Activated CD8-positive, alpha-beta T cell treated with anti-CD3 and anti-CD28 coated beads, Interleukin-2, amount 10 ng/mL, durations not matched to agents 7 days and 5 days (primary cell): ENCODE results near the gene RAB27A. TPM values are rescaled to one million over a fixed set of nuclear protein-coding genes. Genes with fewer than 3 reads are reported as not detected.

Experiments used
- ATAC-seq: fragments of 150-1000 bp; cut with Tn5 transposase; one replicate; pipeline ENCODE4 v1.10.0; 2021; ENCODE audit warnings: moderate library complexity
- CTCF ChIA-PET: fragments of 350-600 bp; sonication (Branson Sonifier 250); formaldehyde crosslinking; loops from one replicate; lab custom pipeline; 2021; ENCODE audit warnings: antibody characterized with exemption; lab: Charles Lee
- POLR2A ChIA-PET: fragments of 350-600 bp; sonication (Branson Sonifier 250); formaldehyde crosslinking; loops from one replicate; lab custom pipeline; 2021; ENCODE audit warnings: antibody characterized with exemption; lab: Charles Lee
- DNase-seq: peaks from one replicate; pipeline ENCODE4 v3.0.0-alpha.2; 2020
- H3K27ac Mint-ChIP-seq: one replicate; pipeline ENCODE4 v1.8.0; 2021; ENCODE audit warnings: mild to moderate bottlenecking, mixed read lengths
- H3K27me3 Mint-ChIP-seq: one replicate; pipeline ENCODE4 v1.8.0; 2021; ENCODE audit warnings: low read depth, mixed read lengths
- H3K36me3 Mint-ChIP-seq: one replicate; pipeline ENCODE4 v1.8.0; 2021; ENCODE audit warnings: low read depth, mixed read lengths
- H3K4me1 Mint-ChIP-seq: one replicate; pipeline ENCODE4 v1.8.0; 2021; ENCODE audit warnings: low read depth, mixed read lengths
- H3K4me3 Mint-ChIP-seq: one replicate; pipeline ENCODE4 v1.8.0; 2021; ENCODE audit warnings: mild to moderate bottlenecking, mixed read lengths
- H3K9me3 Mint-ChIP-seq: one replicate; pipeline ENCODE4 v1.8.0; 2022; ENCODE audit warnings: mixed read lengths; ENCODE audit not compliant: insufficient read depth
- total RNA-seq, 2 experiments: library from RNA; stranded (reverse); gene quantifications; one replicate each; pipeline ENCODE4 v1.2.3, GENCODE V29; 2021

The RAB27A gene
- total RNA-seq, 2 experiments from 2014 or later: 102 to 105 TPM

GRCh38 chr15:55221090-55222011 is 68.3 kb downstream of the RAB27A start:
- H3K27me3 Mint-ChIP-seq: no peaks in the 10 kb centered on the region
- peak; percentile 66 for ATAC-seq
- peaks cover 89% of the 10 kb centered on the region for H3K4me1 Mint-ChIP-seq
- POLR2A ChIA-PET: interaction anchor here (0.6 to 2.4 kb wide), 12 partner anchors 10 to 98 kb away, joined by 3 to 12 read pairs (median 4); partner anchors contain the start of genes PIGB, PIGBOS1 and RSL24D1
- peaks cover 72% of the 10 kb centered on the region for H3K36me3 Mint-ChIP-seq
- peak; percentile 65 for DNase-seq
- no peaks in the 10 kb centered on the region for H3K9me3 Mint-ChIP-seq
- CTCF ChIA-PET: interaction anchor here (1.0 to 8.8 kb wide), 10 partner anchors 10 to 218 kb away, joined by 3 to 77 read pairs (median 6); no protein-coding TSS in a partner anchor
- H3K27ac Mint-ChIP-seq: peak overlapping the region; percentile 96
- peak overlapping the region; percentile 65 for H3K4me3 Mint-ChIP-seq

GRCh38 chr15:55220606-55221005 is 69.0 kb downstream of the RAB27A start:
- POLR2A ChIA-PET: interaction anchor here (0.6 to 2.4 kb wide), 6 partner anchors 9 to 98 kb away, joined by 3 to 12 read pairs (median 4); partner anchors contain the start of genes PIGB, PIGBOS1 and RSL24D1
- DNase-seq: no peak
- no peaks in the 10 kb centered on the region for H3K9me3 Mint-ChIP-seq
- H3K4me1 Mint-ChIP-seq: peaks cover 82% of the 10 kb centered on the region
- H3K27ac Mint-ChIP-seq: peak overlapping the region; percentile 96
- CTCF ChIA-PET: interaction anchor here (1.0 to 8.8 kb wide), 8 partner anchors 11 to 219 kb away, joined by 3 to 77 read pairs (median 6); no protein-coding TSS in a partner anchor
- peaks cover 67% of the 10 kb centered on the region for H3K36me3 Mint-ChIP-seq
- H3K4me3 Mint-ChIP-seq: peak overlapping the region; percentile 65
- H3K27me3 Mint-ChIP-seq: no peaks in the 10 kb centered on the region
- no peak for ATAC-seq

GRCh38 chr15:55218056-55218455 is 71.6 kb downstream of the RAB27A start:
- Mint-ChIP-seq H3K4me1 (peaks cover 58% of the 10 kb centered on the region), H3K36me3 (peaks cover 58% of the 10 kb centered on the region), H3K4me3 (no peak overlapping the region), H3K27me3 (no peaks in the 10 kb centered on the region), H3K27ac (peak overlapping the region; percentile 44), H3K9me3 (no peaks in the 10 kb centered on the region)
- ChIA-PET CTCF (interaction anchor here (0.7 to 8.8 kb wide), 23 partner anchors 9 to 221 kb away, joined by 3 to 77 read pairs (median 5); partner anchors contain the start of genes CCPG1, PIERCE2, PIGB and PIGBOS1), POLR2A (interaction anchor here (0.5 to 1.4 kb wide), 3 partner anchors 21 to 70 kb away, joined by 3 to 8 read pairs (median 6); partner anchors contain the start of gene RSL24D1)
- ATAC-seq (no peak), DNase-seq (no peak)

- DNase-seq (no peak), ATAC-seq (no peak)
- no peak overlapping the region for H3K27ac Mint-ChIP-seq
- H3K4me1 Mint-ChIP-seq: no peaks in the 10 kb centered on the region
- H3K4me3 Mint-ChIP-seq: no peak overlapping the region
- POLR2A ChIA-PET: no interaction called here
- peaks cover 29% of the 10 kb centered on the region for H3K36me3 Mint-ChIP-seq
- peaks cover under 1% of the 10 kb centered on the region for H3K9me3 Mint-ChIP-seq
- no peaks in the 10 kb centered on the region for H3K27me3 Mint-ChIP-seq
- CTCF ChIA-PET: no interaction called here
Observed at GRCh38 chr15:55204464-55204863, 85.1 kb downstream of the RAB27A start.

- ATAC-seq: no peak
- H3K27ac Mint-ChIP-seq: no peak overlapping the region
- no peaks in the 10 kb centered on the region for H3K27me3 Mint-ChIP-seq
- H3K4me3 Mint-ChIP-seq: no peak overlapping the region
- peaks cover 10% of the 10 kb centered on the region for H3K9me3 Mint-ChIP-seq
- CTCF ChIA-PET: no interaction called here
- DNase-seq: no peak
- POLR2A ChIA-PET: no interaction called here
- H3K4me1 Mint-ChIP-seq: no peaks in the 10 kb centered on the region
- peaks cover 38% of the 10 kb centered on the region for H3K36me3 Mint-ChIP-seq
Observed at GRCh38 chr15:55202206-55202605, 87.4 kb downstream of the RAB27A start.

- DNase-seq: no peak
- no peak overlapping the region for H3K4me3 Mint-ChIP-seq
- no peak for ATAC-seq
- no peak overlapping the region for H3K27ac Mint-ChIP-seq
- ChIA-PET POLR2A (no interaction called here), CTCF (no interaction called here)
- no peaks in the 10 kb centered on the region for H3K27me3 Mint-ChIP-seq
- H3K9me3 Mint-ChIP-seq: peaks cover 10% of the 10 kb centered on the region
- no peaks in the 10 kb centered on the region for H3K4me1 Mint-ChIP-seq
- peaks cover 25% of the 10 kb centered on the region for H3K36me3 Mint-ChIP-seq
Observed at GRCh38 chr15:55198706-55199105, 90.9 kb downstream of the RAB27A start.

GRCh38 chr15:55197719-55198118 is 91.9 kb downstream of the RAB27A start:
- ChIA-PET CTCF (interaction anchor here (0.7 to 2.2 kb wide), 9 partner anchors 10 to 120 kb away, joined by 3 to 12 read pairs (median 4); no protein-coding TSS in a partner anchor), POLR2A (interaction anchor here (1.7 to 2.4 kb wide), 4 partner anchors 10 to 121 kb away, joined by 7 to 17 read pairs (median 10); partner anchors contain the start of genes PIGB and PIGBOS1)
- no peak overlapping the region for H3K4me3 Mint-ChIP-seq
- H3K27ac Mint-ChIP-seq: no peak overlapping the region
- peaks cover 10% of the 10 kb centered on the region for H3K9me3 Mint-ChIP-seq
- H3K27me3 Mint-ChIP-seq: no peaks in the 10 kb centered on the region
- H3K4me1 Mint-ChIP-seq: peaks cover 7% of the 10 kb centered on the region
- H3K36me3 Mint-ChIP-seq: peaks cover 26% of the 10 kb centered on the region
- no peak for DNase-seq
- ATAC-seq: no peak

GRCh38 chr15:55197362-55197705 is 92.3 kb downstream of the RAB27A start:
- CTCF ChIA-PET: interaction anchor here (0.7 to 2.2 kb wide), 15 partner anchors 10 to 238 kb away, joined by 3 to 12 read pairs (median 4); partner anchors contain the start of genes CCPG1 and PIERCE2
- H3K36me3 Mint-ChIP-seq: peaks cover 30% of the 10 kb centered on the region

GRCh38 chr15:55196458-55197361 is 92.9 kb downstream of the RAB27A start, which contains the start of gene RSL24D1:
Gene RSL24D1 (minus strand): TSS chr15:55196941. CDS start chr15:55196890, 51 bp downstream.
- POLR2A ChIA-PET: interaction anchor here (0.6 to 2.4 kb wide), 11 partner anchors 11 to 1920 kb away, joined by 3 to 17 read pairs (median 7); partner anchors contain the start of genes CCPG1, PIERCE2, PIGB and PIGBOS1

More at GRCh38 chr15:55197362-55197705, 92.3 kb downstream of the RAB27A start:
- DNase-seq (no peak), ATAC-seq (no peak)
- Mint-ChIP-seq H3K4me3 (no peak overlapping the region), H3K9me3 (peaks cover 10% of the 10 kb centered on the region), H3K4me1 (peaks cover 11% of the 10 kb centered on the region), H3K27ac (no peak overlapping the region), H3K27me3 (no peaks in the 10 kb centered on the region)
- POLR2A ChIA-PET: interaction anchor here (0.6 to 2.4 kb wide), 9 partner anchors 11 to 1919 kb away, joined by 3 to 17 read pairs (median 7); partner anchors contain the start of genes CCPG1, PIERCE2, PIGB and PIGBOS1

GRCh38 chr15:55195996-55196395 is 93.6 kb downstream of the RAB27A start:
- ATAC-seq (no peak), DNase-seq (no peak)
- Mint-ChIP-seq H3K27ac (no peak overlapping the region), H3K9me3 (peaks cover 10% of the 10 kb centered on the region), H3K27me3 (no peaks in the 10 kb centered on the region), H3K36me3 (peaks cover 35% of the 10 kb centered on the region), H3K4me3 (no peak overlapping the region), H3K4me1 (peaks cover 17% of the 10 kb centered on the region)
- CTCF ChIA-PET: interaction anchor here (1.3 to 2.2 kb wide), 3 partner anchors 81 to 240 kb away, joined by 3 to 5 read pairs (median 5); no protein-coding TSS in a partner anchor
- POLR2A ChIA-PET: interaction anchor here (0.6 to 2.4 kb wide), 3 partner anchors 25 to 415 kb away, joined by 3 to 17 read pairs (median 4); partner anchors contain the start of genes PIGB and PIGBOS1

More at GRCh38 chr15:55196458-55197361, 92.9 kb downstream of the RAB27A start, which contains the start of gene RSL24D1:
- no peak within 1 kb of the TSS for H3K4me3 Mint-ChIP-seq
- H3K4me1 Mint-ChIP-seq: peaks cover 15% of the 10 kb centered on the region
- no peaks in the 10 kb centered on the region for H3K27me3 Mint-ChIP-seq
- no peak within 1 kb of the TSS for H3K27ac Mint-ChIP-seq
- peak; percentile 98 for ATAC-seq
- H3K36me3 Mint-ChIP-seq: peaks cover 30% of the 10 kb centered on the region
- H3K9me3 Mint-ChIP-seq: peaks cover 10% of the 10 kb centered on the region
- CTCF ChIA-PET: interaction anchor here (0.7 to 2.2 kb wide), 15 partner anchors 9 to 239 kb away, joined by 3 to 12 read pairs (median 4); partner anchors contain the start of genes CCPG1 and PIERCE2
- DNase-seq: peak; percentile 98
